Suprapubic skin (tissue), 4 donors: ENCODE measurements around the gene PCBP3. TPM values are rescaled to one million over a fixed set of nuclear protein-coding genes. Genes with fewer than 3 reads are reported as not detected.

Experiments
- DNase-seq, 2 donors: peaks; one replicate each; pipeline ENCODE4 v3.0.0-alpha.2; 2019; ENCODE audit warnings: low spot score in 2 of 2
- H3K27ac ChIP-seq: fragments of 200-600 bp; sonication (generic); one replicate; pipeline ENCODE4 v1.5.1; 2019
- H3K27me3 ChIP-seq: fragments of 200-600 bp; sonication (generic); one replicate; pipeline ENCODE4 v1.5.1; 2019
- H3K36me3 ChIP-seq: fragments of 200-600 bp; sonication (generic); one replicate; pipeline ENCODE4 v1.5.1; 2019
- H3K4me1 ChIP-seq: fragments of 200-600 bp; sonication (generic); one replicate; pipeline ENCODE4 v1.5.1; 2019
- H3K4me3 ChIP-seq: fragments of 200-600 bp; sonication (generic); one replicate; pipeline ENCODE4 v1.5.1; 2019; ENCODE audit warnings: mild to moderate bottlenecking
- H3K9me3 ChIP-seq: fragments of 200-600 bp; sonication (generic); one replicate; pipeline ENCODE4 v1.5.1; 2019
- EP300 ChIP-seq: sonication (generic); formaldehyde crosslinking; IDR thresholded peaks from one replicate; pipeline ENCODE4 v1.6.1; 2017; ENCODE audit warnings: antibody characterized with exemption
- POLR2A ChIP-seq, 2 donors: fragments of 450-650 bp; IDR thresholded peaks; one replicate each; pipeline ENCODE4 v1.6.1; 2017; ENCODE audit warnings: antibody characterized with exemption in 2 of 2, mild to moderate bottlenecking in 2 of 2, moderate library complexity in 2 of 2
- POLR2AphosphoS5 ChIP-seq, 3 donors: sonication (generic); formaldehyde crosslinking; IDR thresholded peaks; one replicate each; pipeline ENCODE4 v1.6.1; 2017; ENCODE audit warnings: antibody characterized with exemption in 3 of 3
- WGBS: methylation state at CpG from one replicate; pipeline ENCODE4 v1.1.5; 2018; 5-methylcytosine and 5-hydroxymethylcytosine counted together
- total RNA-seq, 4 donors: library from RNA; depleted of rRNA; stranded (reverse); fragments of >200 nt; gene quantifications; one replicate each; pipeline ENCODE4 v1.1.0, GENCODE V29; 2016
- TF ChIP-seq, protein P1 (sequence below), 2 donors: fragments of 200-600 bp in 1 of 2; fragments of 450-650 bp in 1 of 2; sonication (generic) in 1 of 2; IDR thresholded peaks; one replicate each; pipeline ENCODE4 v1.5.1; 2016 to 2019; ENCODE audit warnings: antibody characterized with exemption in 2 of 2, mild to moderate bottlenecking in 1 of 2, moderate library complexity in 1 of 2

PCBP3 gene
- total RNA-seq, 4 donors from 2014 or later: 0.97 to 7.3 (median 2.7) TPM

DNA sequence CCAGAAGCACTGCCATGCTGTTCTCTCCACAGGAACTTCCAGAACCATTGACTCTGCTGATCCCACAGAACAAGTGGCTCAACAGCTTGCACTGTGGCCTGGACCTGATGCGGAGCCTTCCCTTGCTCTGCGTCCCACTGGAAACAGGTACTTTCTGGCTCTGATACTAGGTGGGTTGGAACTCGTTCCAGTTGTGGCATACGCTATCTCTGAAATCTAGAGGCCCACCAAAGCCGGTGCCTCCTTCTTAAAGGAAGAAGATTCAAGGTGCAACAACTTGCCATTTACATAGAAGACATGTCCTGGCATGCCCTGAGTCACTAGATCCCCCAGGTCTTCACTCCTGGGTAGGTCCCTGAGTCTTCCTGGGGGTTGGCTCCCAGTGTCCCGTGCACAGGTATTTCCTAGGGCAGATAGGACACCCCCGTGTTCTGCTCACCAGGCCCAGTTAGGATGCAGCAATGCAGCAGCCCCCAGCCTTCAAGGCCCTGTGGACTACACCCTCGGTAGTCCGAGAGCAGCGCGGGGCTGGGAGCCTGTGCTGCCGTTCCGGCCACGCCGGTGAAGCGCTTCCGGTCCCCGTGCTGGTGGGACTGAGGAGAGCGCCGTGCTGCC lies 10.8 kb upstream of the PCBP3 start:
- Histone ChIP-seq H3K4me3 (no peak overlapping the region), H3K27ac (no peak overlapping the region), H3K4me1 (no peaks in the 10 kb centered on the region), H3K9me3 (no peaks in the 10 kb centered on the region), H3K27me3 (peaks cover 30% of the 10 kb centered on the region), H3K36me3 (no peaks in the 10 kb centered on the region)
- no peak for DNase-seq
- 86% methylated on average over 9 of the region's 20 CpGs for WGBS
- no peak for TF ChIP-seq EP300
- no peak for TF ChIP-seq POLR2A (IDR thresholded peaks at IDR 0.05)
- no peak for TF ChIP-seq POLR2AphosphoS5 (IDR thresholded peaks at IDR 0.05)
- TF ChIP-seq, protein P1, sequence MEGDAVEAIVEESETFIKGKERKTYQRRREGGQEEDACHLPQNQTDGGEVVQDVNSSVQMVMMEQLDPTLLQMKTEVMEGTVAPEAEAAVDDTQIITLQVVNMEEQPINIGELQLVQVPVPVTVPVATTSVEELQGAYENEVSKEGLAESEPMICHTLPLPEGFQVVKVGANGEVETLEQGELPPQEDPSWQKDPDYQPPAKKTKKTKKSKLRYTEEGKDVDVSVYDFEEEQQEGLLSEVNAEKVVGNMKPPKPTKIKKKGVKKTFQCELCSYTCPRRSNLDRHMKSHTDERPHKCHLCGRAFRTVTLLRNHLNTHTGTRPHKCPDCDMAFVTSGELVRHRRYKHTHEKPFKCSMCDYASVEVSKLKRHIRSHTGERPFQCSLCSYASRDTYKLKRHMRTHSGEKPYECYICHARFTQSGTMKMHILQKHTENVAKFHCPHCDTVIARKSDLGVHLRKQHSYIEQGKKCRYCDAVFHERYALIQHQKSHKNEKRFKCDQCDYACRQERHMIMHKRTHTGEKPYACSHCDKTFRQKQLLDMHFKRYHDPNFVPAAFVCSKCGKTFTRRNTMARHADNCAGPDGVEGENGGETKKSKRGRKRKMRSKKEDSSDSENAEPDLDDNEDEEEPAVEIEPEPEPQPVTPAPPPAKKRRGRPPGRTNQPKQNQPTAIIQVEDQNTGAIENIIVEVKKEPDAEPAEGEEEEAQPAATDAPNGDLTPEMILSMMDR (IDR thresholded peaks at IDR 0.05): no peak

DNA sequence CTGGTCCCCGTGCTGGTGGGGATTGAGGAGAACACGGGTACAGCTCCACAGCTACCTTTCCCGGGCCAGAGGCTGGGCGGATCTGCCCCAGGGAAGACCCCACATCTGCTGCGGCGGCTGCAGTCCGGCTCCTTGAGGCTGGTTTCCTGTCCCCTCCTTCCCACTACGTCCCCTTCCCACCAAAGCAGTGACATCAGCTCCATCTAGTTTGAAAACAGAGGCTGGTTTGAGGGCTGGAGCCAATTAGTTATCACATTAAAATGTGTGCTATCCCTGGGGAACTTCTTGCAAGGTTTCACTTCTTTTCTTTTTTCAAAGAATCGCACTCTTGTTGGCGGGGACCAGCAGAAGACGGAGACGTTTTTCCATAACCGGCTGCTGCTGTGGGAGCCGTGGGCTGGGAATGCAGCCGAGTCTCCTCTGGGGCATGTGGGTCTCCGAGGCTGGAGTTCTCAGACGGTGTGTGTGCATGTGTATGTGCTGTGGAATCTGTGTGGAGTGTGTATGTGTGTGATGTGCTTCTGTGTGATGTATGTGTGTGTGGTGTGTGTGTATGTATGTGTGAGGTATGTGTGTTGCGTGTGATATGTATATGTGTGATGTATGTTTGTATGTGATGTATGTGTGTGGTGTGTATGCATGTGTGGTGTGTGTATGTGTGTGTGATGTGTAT lies 8.9 kb upstream of the PCBP3 start:
- Histone ChIP-seq H3K27me3 (peaks cover 31% of the 10 kb centered on the region), H3K4me1 (no peaks in the 10 kb centered on the region), H3K9me3 (no peaks in the 10 kb centered on the region), H3K36me3 (no peaks in the 10 kb centered on the region), H3K4me3 (no peak overlapping the region), H3K27ac (no peak overlapping the region)
- DNase-seq: no peak
- WGBS: 58% methylated on average over 18 of the region's 18 CpGs
- no peak for TF ChIP-seq POLR2AphosphoS5 (IDR thresholded peaks at IDR 0.05)
- TF ChIP-seq, protein P1 (IDR thresholded peaks at IDR 0.05): no peak
- TF ChIP-seq EP300: no peak
- no peak for TF ChIP-seq POLR2A (IDR thresholded peaks at IDR 0.05)

DNA sequence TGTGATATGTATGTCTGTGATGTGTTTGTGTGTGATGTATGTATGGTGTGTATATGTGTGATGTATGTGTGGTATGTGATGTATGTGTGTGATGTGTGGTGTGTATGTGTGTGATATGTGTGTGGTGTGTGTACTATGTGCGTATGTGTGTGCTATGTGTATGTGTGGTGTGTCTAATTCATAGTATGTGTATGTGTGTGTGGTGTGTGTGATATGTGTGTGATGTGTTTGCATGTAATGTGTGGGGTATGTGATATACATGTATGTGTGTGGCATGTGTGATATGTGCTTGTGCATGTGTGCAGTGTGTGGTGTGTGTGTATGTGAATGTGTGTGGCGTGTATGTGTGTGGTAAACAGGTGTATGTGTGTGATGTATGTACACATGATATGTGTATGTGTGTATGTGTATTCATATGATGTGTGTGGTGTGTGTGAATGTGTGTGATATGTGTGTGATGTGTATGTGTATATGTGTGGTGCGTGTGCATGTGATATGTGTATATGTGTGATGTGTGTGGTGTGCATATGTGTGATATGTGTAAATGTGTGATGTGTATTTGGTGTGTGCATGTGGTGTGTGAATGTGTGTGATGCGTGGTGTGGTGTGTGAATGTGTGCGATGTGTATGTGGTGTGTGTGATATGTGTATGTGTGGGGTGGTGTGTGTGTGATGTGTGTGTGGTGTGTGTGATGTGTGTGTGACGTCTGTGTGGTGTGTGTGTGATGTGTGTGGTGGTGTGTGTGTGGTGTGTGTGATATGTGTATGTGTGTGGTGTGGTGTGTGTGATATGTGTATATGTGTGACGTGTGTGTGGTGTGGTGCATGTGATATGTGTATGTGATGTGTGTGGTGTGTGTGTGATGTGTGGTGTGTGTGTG lies 8.0 kb upstream of the PCBP3 start:
- H3K4me1 ChIP-seq: peaks cover 2% of the 10 kb centered on the region
- 90% methylated on average over 7 of the region's 7 CpGs for WGBS
- DNase-seq: no peak

DNA sequence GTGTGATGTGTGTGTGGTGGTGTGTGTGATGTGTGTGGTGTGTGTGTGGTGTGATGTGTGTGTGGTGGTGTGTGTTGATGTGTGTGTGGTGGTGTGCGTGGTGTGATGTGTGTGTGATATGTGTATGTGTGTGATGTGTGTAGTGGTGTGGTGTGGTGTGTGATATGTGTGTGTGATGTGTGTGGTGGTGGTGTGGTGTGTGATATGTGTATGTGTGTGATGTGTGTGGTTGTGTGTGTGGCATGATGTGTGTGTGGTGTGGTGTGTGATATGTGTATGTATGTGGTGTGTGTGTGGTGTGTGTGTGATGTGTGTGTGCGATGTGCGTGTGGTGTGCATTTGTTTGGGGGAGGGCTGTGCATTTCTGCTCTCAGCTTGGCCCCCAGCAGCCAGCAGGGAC lies 7.1 kb upstream of the PCBP3 start:
- H3K27me3 ChIP-seq: peaks cover 20% of the 10 kb centered on the region
- H3K27ac ChIP-seq: no peak overlapping the region
- H3K9me3 ChIP-seq: no peaks in the 10 kb centered on the region
- no peaks in the 10 kb centered on the region for H3K36me3 ChIP-seq
- 87% methylated on average over 3 of the region's 3 CpGs for WGBS
- TF ChIP-seq POLR2AphosphoS5 (IDR thresholded peaks at IDR 0.05) (no peak), POLR2A (IDR thresholded peaks at IDR 0.05) (no peak), EP300 (no peak)
- TF ChIP-seq, protein P1 (IDR thresholded peaks at IDR 0.05): no peak
- no peak overlapping the region for H3K4me3 ChIP-seq
- DNase-seq: no peak
- peaks cover 11% of the 10 kb centered on the region for H3K4me1 ChIP-seq

More for the DNA sequence above, 8.0 kb upstream of the PCBP3 start:
- Histone ChIP-seq H3K27me3 (peaks cover 23% of the 10 kb centered on the region), H3K27ac (no peak overlapping the region), H3K4me3 (no peak overlapping the region), H3K36me3 (no peaks in the 10 kb centered on the region), H3K9me3 (no peaks in the 10 kb centered on the region)
- TF ChIP-seq, protein P1 (IDR thresholded peaks at IDR 0.05): no peak
- TF ChIP-seq POLR2A (IDR thresholded peaks at IDR 0.05) (no peak), EP300 (no peak), POLR2AphosphoS5 (IDR thresholded peaks at IDR 0.05) (no peak)
